HEK293 (cell line): ENCODE data around the gene PPP1R18.

ENCODE experiments used
- CTCF ChIA-PET: fragments of 350-600 bp; formaldehyde crosslinking; extraction: SDS; loops from one replicate; lab custom pipeline; 2021; ENCODE audit warnings: antibody characterized with exemption; lab: Yijun Ruan, JAX
- POLR2A ChIA-PET: fragments of 300-600 bp; formaldehyde crosslinking; extraction: SDS; loops from one replicate; lab custom pipeline; 2020; ENCODE audit warnings: antibody characterized with exemption, inconsistent platforms; lab: Yijun Ruan, JAX
- H3K27ac ChIP-seq: fragments of 200-500 bp; sonication (Bioruptor generic); 2 replicates; pipeline ENCODE4 v1.5.1; 2014; ENCODE audit warnings: low read depth, low read length, control low read depth, inconsistent platforms; ENCODE audit errors: extremely low read depth
- H3K36me3 ChIP-seq, 2 experiments: fragments of 200-500 bp in 1 of 2; sonication (Bioruptor generic) in 1 of 2; 1 replicate in 1 of 2; 2 replicates in 1 of 2; pipeline ENCODE4 v1.5.1; 2014 to 2017; ENCODE audit warnings: inconsistent platforms in 2 of 2, low read length in 2 of 2; ENCODE audit not compliant: control insufficient read depth in 2 of 2, insufficient read depth in 1 of 2
- H3K4me1 ChIP-seq: fragments of 200-500 bp; sonication (Bioruptor generic); 2 replicates; pipeline ENCODE4 v1.5.1; 2014; ENCODE audit warnings: mild to moderate bottlenecking, low read length, inconsistent platforms; ENCODE audit not compliant: control insufficient read depth, insufficient read depth
- H3K4me3 ChIP-seq: 2 replicates; pipeline ENCODE4 v1.5.1; 2011; ENCODE audit warnings: low read depth, mild to moderate bottlenecking, control low read depth, low read length, moderate library complexity
- H3K9me3 ChIP-seq: fragments of 200-500 bp; sonication (Bioruptor generic); 2 replicates; pipeline ENCODE4 v1.5.1; 2014; ENCODE audit warnings: low read depth, low read length, inconsistent platforms; ENCODE audit not compliant: control insufficient read depth, insufficient read depth
- EGR2 ChIP-seq: fragments of 450-650 bp; formaldehyde crosslinking; IDR thresholded peaks from 2 replicates; pipeline ENCODE4 v1.5.1; 2016; ENCODE audit warnings: low read depth, missing biosample characterization, missing genetic modification characterization
- KLF16 ChIP-seq: fragments of 450-650 bp; formaldehyde crosslinking; IDR thresholded peaks from 2 replicates; pipeline ENCODE4 v1.5.1; 2017; ENCODE audit warnings: missing biosample characterization, missing genetic modification characterization
- OVOL3 ChIP-seq: fragments of 450-650 bp; formaldehyde crosslinking; IDR thresholded peaks from 2 replicates; pipeline ENCODE4 v1.5.1; 2016; ENCODE audit warnings: missing biosample characterization, missing genetic modification characterization
- REST ChIP-seq: fragments of 450-650 bp; formaldehyde crosslinking; IDR thresholded peaks from 2 replicates; pipeline ENCODE4 v1.5.1; 2016; ENCODE audit warnings: missing biosample characterization, missing genetic modification characterization
- SP7 ChIP-seq: fragments of 450-650 bp; formaldehyde crosslinking; IDR thresholded peaks from 2 replicates; pipeline ENCODE4 v1.5.1; 2016; ENCODE audit warnings: missing biosample characterization, missing genetic modification characterization
- TCF7L2 ChIP-seq: IDR thresholded peaks from 2 replicates; pipeline ENCODE4 v1.6.1; 2011; ENCODE audit warnings: low read depth, mild to moderate bottlenecking, inconsistent platforms, low read length, moderate library complexity, borderline replicate concordance
- ZBTB26 ChIP-seq: fragments of 450-650 bp; formaldehyde crosslinking; optimal IDR thresholded peaks from 2 replicates; pipeline ENCODE3; 2016; ENCODE audit warnings: missing biosample characterization, mild to moderate bottlenecking, missing genetic modification characterization
- ZBTB44 ChIP-seq: fragments of 450-650 bp; IDR thresholded peaks from 2 replicates; pipeline ENCODE4 v1.5.1; 2018; ENCODE audit warnings: missing biosample characterization, mild to moderate bottlenecking, missing genetic modification characterization
- ZFHX2 ChIP-seq: fragments of 450-650 bp; formaldehyde crosslinking; conservative IDR thresholded peaks from 2 replicates; pipeline ENCODE4 v1.5.1; 2016; ENCODE audit warnings: missing biosample characterization, missing genetic modification characterization
- ZFP41 ChIP-seq: fragments of 450-650 bp; formaldehyde crosslinking; IDR thresholded peaks from 2 replicates; pipeline ENCODE4 v1.5.1; 2016; ENCODE audit warnings: missing biosample characterization, missing genetic modification characterization, borderline replicate concordance
- ZNF112 ChIP-seq: fragments of 450-650 bp; formaldehyde crosslinking; IDR thresholded peaks from 2 replicates; pipeline ENCODE4 v1.5.0; 2017; ENCODE audit warnings: missing biosample characterization, missing genetic modification characterization
- ZNF157 ChIP-seq: fragments of 450-650 bp; formaldehyde crosslinking; IDR thresholded peaks from 2 replicates; pipeline ENCODE4 v1.5.1; 2016; ENCODE audit warnings: missing biosample characterization, missing genetic modification characterization
- ZNF18 ChIP-seq: fragments of 450-650 bp; formaldehyde crosslinking; IDR thresholded peaks from 2 replicates; pipeline ENCODE4 v1.5.1; 2016; ENCODE audit warnings: missing biosample characterization, missing genetic modification characterization
- ZNF2 ChIP-seq: fragments of 450-650 bp; formaldehyde crosslinking; IDR thresholded peaks from 2 replicates; pipeline ENCODE4 v1.5.1; 2016; ENCODE audit warnings: missing biosample characterization, missing genetic modification characterization
- ZNF266 ChIP-seq: fragments of 450-650 bp; formaldehyde crosslinking; IDR thresholded peaks from 2 replicates; pipeline ENCODE4 v1.5.1; 2016; ENCODE audit warnings: missing biosample characterization, missing genetic modification characterization, low read depth
- ZNF404 ChIP-seq: fragments of 450-650 bp; formaldehyde crosslinking; IDR thresholded peaks from 2 replicates; pipeline ENCODE4 v1.5.1; 2017; ENCODE audit warnings: missing biosample characterization, missing genetic modification characterization
- ZNF548 ChIP-seq: fragments of 450-650 bp; formaldehyde crosslinking; IDR thresholded peaks from 2 replicates; pipeline ENCODE4 v1.5.1; 2016; ENCODE audit warnings: missing biosample characterization, missing genetic modification characterization
- ZNF664 ChIP-seq: fragments of 450-650 bp; formaldehyde crosslinking; IDR thresholded peaks from 2 replicates; pipeline ENCODE4 v1.5.1; 2016; ENCODE audit warnings: missing biosample characterization, missing genetic modification characterization
- ZNF704 ChIP-seq: fragments of 450-650 bp; formaldehyde crosslinking; IDR thresholded peaks from 2 replicates; pipeline ENCODE4 v1.5.1; 2016; ENCODE audit warnings: missing biosample characterization, missing genetic modification characterization
- ZXDB ChIP-seq: fragments of 450-650 bp; formaldehyde crosslinking; IDR thresholded peaks from 2 replicates; pipeline ENCODE4 v1.5.1; 2016; ENCODE audit warnings: missing biosample characterization, missing genetic modification characterization

Gene PPP1R18

GRCh38 chr6:30635834-30636233, 50.6 kb downstream of the PPP1R18 start:
- Histone ChIP-seq H3K27ac (no peak overlapping the region), H3K36me3 (peaks cover 39 to 63% of the 10 kb centered on the region in 2 experiments), H3K9me3 (no peaks in the 10 kb centered on the region)
- TF ChIP-seq EGR2 (tag by site-specific recombination) (peak; percentile 69), ZBTB44 (tag by site-specific recombination) (no peak), ZFHX2 (peak; percentile 43), ZBTB26 (tag by site-specific recombination) (no peak), SP7 (tag by site-specific recombination) (no peak), ZNF704 (tag by site-specific recombination) (no peak)
- TF ChIP-seq, all 188 proteins: peak for 2
- POLR2A ChIA-PET = interaction anchor here (0.7 to 0.9 kb wide), 3 partner anchors 15 to 420 kb away, joined by 3 to 4 read pairs (median 3); partner anchors contain the start of gene DHX16
- H3K4me1 ChIP-seq = no peaks in the 10 kb centered on the region
- H3K4me3 ChIP-seq = no peak overlapping the region
- CTCF ChIA-PET = interaction anchor here (0.8 to 0.9 kb wide), 2 partner anchors 87 to 95 kb away, joined by 3 read pairs; no protein-coding TSS in a partner anchor

- Histone ChIP-seq H3K27ac (peak within 1 kb of the TSS; percentile 76), H3K9me3 (no peaks in the 10 kb centered on the region), H3K4me1 (no peaks in the 10 kb centered on the region; the same call in 1 of the 2 replicates), H3K36me3 (peaks cover 59 to 84% of the 10 kb centered on the region in 2 experiments; a peak in 2 of 3 replicates), H3K4me3 (peak within 1 kb of the TSS; percentile 77)
- POLR2A ChIA-PET = interaction anchor here (1.0 to 2.0 kb wide), 5 partner anchors 9 to 90 kb away, joined by 3 to 15 read pairs (median 11); partner anchors contain the start of genes MDC1, MRPS18B and PPP1R10
- CTCF ChIA-PET = interaction anchor here (0.6 to 1.0 kb wide), 4 partner anchors 9 to 97 kb away, joined by 3 to 4 read pairs (median 4); partner anchors contain the start of gene MRPS18B
- no peak for TF ChIP-seq OVOL3 (tag by site-specific recombination)
- no peak for TF ChIP-seq ZBTB44 (tag by site-specific recombination)
- peak; percentile 18; the same call in 1 of the 2 replicates for TF ChIP-seq ZNF18 (tag by site-specific recombination)
- TF ChIP-seq ZNF664 (tag by site-specific recombination) = no peak
- peak; percentile 61; the same call in 1 of the 2 replicates for TF ChIP-seq TCF7L2
- TF ChIP-seq ZNF2 (tag by site-specific recombination) = peak; percentile 61; the same call in 1 of the 2 replicates
- no peak for TF ChIP-seq ZNF404 (tag by site-specific recombination)
- peak; percentile 87 for TF ChIP-seq REST
- peak; percentile 90 for TF ChIP-seq ZXDB
- TF ChIP-seq ZNF266 (tag by site-specific recombination) = no peak
- no peak for TF ChIP-seq ZFP41 (tag by site-specific recombination)
- no peak for TF ChIP-seq ZNF112 (tag by site-specific recombination)
- TF ChIP-seq KLF16 (tag by site-specific recombination) = no peak; the same call in 1 of the 2 replicates
- TF ChIP-seq ZNF157 (tag by site-specific recombination) = no peak
- no peak for TF ChIP-seq ZNF548 (tag by site-specific recombination)
These were observed 59.7 kb downstream of the PPP1R18 start, which contains the start of gene ATAT1 for GRCh38 chr6:30626484-30627366. ATAT1 (plus strand) TSS chr6:30626874.
